CD8-positive, alpha-beta memory T cell (primary cell): ENCODE results near the gene TNNT1. TPM values are rescaled to one million over a fixed set of nuclear protein-coding genes. Genes with fewer than 3 reads are reported as not detected.
"Not testable (repeated sequence)": the region's sequence is repeated elsewhere in the genome, so short reads cannot be mapped to it uniquely, and the experiment has no call there.

ENCODE experiments used
- CTCF ChIA-PET: fragments of 350-600 bp; sonication (Branson Sonifier 250); formaldehyde crosslinking; loops from one replicate; lab custom pipeline; 2021; ENCODE audit warnings: antibody characterized with exemption; lab: Charles Lee
- POLR2A ChIA-PET: fragments of 350-600 bp; sonication (Branson Sonifier 250); formaldehyde crosslinking; loops from one replicate; lab custom pipeline; 2021; ENCODE audit warnings: antibody characterized with exemption; lab: Charles Lee
- DNase-seq, 5 donors: peaks; one replicate each; pipeline versions ENCODE4 v3.0.0 to v3.0.0-alpha.2; 2020 to 2022; ENCODE audit warnings: mixed read lengths in 1 of 5
- H3K27ac ChIP-seq: one replicate; pipeline ENCODE4 v1.7.0; 2013; ENCODE audit warnings: low read depth, mild to moderate bottlenecking, low read length, moderate library complexity
- H3K27me3 ChIP-seq: 2 replicates; pipeline ENCODE4 v1.7.0; 2013; ENCODE audit warnings: low read length, mild to moderate bottlenecking; ENCODE audit not compliant: insufficient read depth, poor library complexity, severe bottlenecking
- H3K36me3 ChIP-seq: 2 replicates; pipeline ENCODE4 v1.7.0; 2013; ENCODE audit warnings: mild to moderate bottlenecking, low read length, moderate library complexity; ENCODE audit not compliant: insufficient read depth
- H3K4me1 ChIP-seq: 2 replicates; pipeline ENCODE4 v1.7.0; 2013; ENCODE audit warnings: mild to moderate bottlenecking, low read length, moderate library complexity; ENCODE audit not compliant: insufficient read depth
- H3K4me3 ChIP-seq: 2 replicates; pipeline ENCODE4 v1.7.0; 2013; ENCODE audit warnings: mild to moderate bottlenecking, low read length
- H3K9me3 ChIP-seq: 2 replicates; pipeline ENCODE4 v1.7.0; 2013; ENCODE audit warnings: mild to moderate bottlenecking, low read length
- H3K27ac Mint-ChIP-seq, 8 donors: one replicate each; pipeline ENCODE4 v1.8.0; 2020 to 2021; ENCODE audit warnings: mixed read lengths in 8 of 8, mild to moderate bottlenecking in 6 of 8, inconsistent platforms in 3 of 8, moderate library complexity in 3 of 8
- H3K27me3 Mint-ChIP-seq, 2 donors: one replicate each; pipeline ENCODE4 v1.8.0; 2020 to 2021; ENCODE audit warnings: mixed read lengths in 2 of 2, mild to moderate bottlenecking in 1 of 2, moderate library complexity in 1 of 2
- H3K36me3 Mint-ChIP-seq, 3 donors: one replicate each; pipeline ENCODE4 v1.8.0; 2020 to 2021; ENCODE audit warnings: mixed read lengths in 3 of 3, inconsistent platforms in 1 of 3, mild to moderate bottlenecking in 1 of 3
- H3K4me1 Mint-ChIP-seq, 3 donors: one replicate each; pipeline ENCODE4 v1.8.0; 2020 to 2021; ENCODE audit warnings: mixed read lengths in 3 of 3, inconsistent platforms in 1 of 3, mild to moderate bottlenecking in 1 of 3
- H3K4me3 Mint-ChIP-seq, 7 donors: one replicate each; pipeline ENCODE4 v1.8.0; 2020 to 2021; ENCODE audit warnings: mixed read lengths in 7 of 7, mild to moderate bottlenecking in 6 of 7, moderate library complexity in 4 of 7, inconsistent platforms in 2 of 7
- H3K9me3 Mint-ChIP-seq, 5 donors: one replicate each; pipeline ENCODE4 v1.8.0; 2020 to 2022; ENCODE audit warnings: mixed read lengths in 5 of 5, mild to moderate bottlenecking in 3 of 5, moderate library complexity in 2 of 5, inconsistent platforms in 1 of 5
- polyA plus RNA-seq: library from polyadenylated mRNA; unstranded; fragments of 300-500 nt; fragmentation: Illumina TruSeq; gene quantifications from one replicate; pipeline ENCODE4 v1.2.3, GENCODE V29; 2021
- total RNA-seq, 2 experiments: library from RNA; stranded (reverse); gene quantifications; one replicate each; pipeline ENCODE4 v1.2.3, GENCODE V29; 2021

Gene TNNT1
- total and polyA plus RNA-seq, 3 experiments from 2014 or later: not detected

DNA sequence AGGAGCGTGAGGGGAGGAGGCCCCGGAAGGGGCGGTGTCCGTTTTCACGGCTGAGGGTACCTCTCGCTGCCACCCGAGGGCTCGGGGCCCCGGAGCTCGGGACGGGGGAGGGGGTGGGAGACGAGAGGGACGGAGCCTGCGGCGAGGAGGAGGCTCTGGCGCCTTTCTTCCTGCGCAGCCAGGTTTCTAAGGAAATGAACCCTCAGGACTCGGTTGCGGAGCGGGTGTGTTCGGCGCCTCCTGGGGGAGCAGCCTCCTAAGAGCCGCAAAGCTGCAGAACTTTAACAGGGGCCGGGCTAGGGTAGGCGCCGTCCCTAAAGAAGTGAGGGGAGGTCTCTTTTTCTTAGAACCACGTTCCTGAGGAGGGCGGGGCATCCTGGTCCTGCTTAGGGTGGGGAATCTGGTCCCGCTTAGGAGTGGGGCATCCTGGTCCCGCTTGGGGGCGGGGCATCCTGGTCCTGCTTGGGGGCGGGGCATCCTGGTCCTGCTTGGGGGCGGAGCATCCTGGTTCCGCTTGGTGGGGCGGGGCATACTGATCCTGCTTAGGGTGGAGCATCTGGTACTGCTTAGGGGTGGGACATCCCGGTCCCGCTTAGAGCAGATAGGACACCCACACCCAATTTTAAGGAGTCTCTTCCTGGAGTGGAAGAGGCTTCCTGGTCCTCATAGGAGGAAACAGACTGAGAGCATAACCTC is 24.9 kb upstream of the TNNT1 start:
- DNase-seq: peak in 1 of 5 donors; percentile 26
- peaks cover 10 to 29% (median 17%) of the 10 kb centered on the region in 3 donors for H3K4me1 Mint-ChIP-seq
- no peaks in the 10 kb centered on the region for H3K36me3 Mint-ChIP-seq
- H3K9me3 Mint-ChIP-seq: peaks cover 0 to 7% (median 2%) of the 10 kb centered on the region in 5 donors
- Histone ChIP-seq H3K27ac (peak overlapping the region; percentile 51), H3K9me3 (no peaks in the 10 kb centered on the region), H3K36me3 (no peaks in the 10 kb centered on the region), H3K27me3 (peaks cover 74% of the 10 kb centered on the region), H3K4me1 (peaks cover 21% of the 10 kb centered on the region), H3K4me3 (no peak overlapping the region)
- H3K27ac Mint-ChIP-seq: peak overlapping the region in 1 of 8 donors; percentile 13
- peak overlapping the region; percentile 34 to 87 (median 54) for H3K4me3 Mint-ChIP-seq
- CTCF ChIA-PET: interaction anchor here (1.3 kb wide), 1 partner anchor 13 kb away, joined by 3 read pairs; no protein-coding TSS in a partner anchor
- POLR2A ChIA-PET: no interaction called here
- H3K27me3 Mint-ChIP-seq: peaks cover 79 to 81% of the 10 kb centered on the region in 2 donors

DNA sequence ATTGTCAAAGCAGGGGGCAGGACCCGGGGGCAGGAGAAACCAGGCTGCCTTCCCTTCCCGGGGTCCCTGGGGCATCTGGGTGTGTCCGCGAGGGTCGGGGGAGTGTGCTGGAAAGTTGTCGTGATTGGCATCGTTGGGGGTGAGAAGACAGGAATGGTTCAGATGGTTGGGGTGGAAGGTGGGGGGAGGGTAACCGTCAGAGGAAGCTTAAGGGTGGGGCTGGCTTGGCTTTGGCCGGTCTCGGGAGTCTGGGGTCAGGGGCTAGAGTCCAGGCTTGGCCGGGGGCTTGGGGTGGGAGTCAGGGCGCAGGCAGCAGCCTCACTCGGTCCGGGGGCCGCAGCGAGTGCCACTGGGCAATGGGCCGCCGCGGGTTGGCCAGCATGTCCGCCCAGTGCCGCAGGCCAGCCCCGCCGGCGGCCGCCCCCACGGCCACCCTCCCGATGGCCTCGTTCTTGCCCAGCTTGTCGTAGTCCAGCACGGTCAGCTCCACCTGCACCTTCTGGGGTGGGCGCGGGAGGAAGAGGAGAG is 24.2 kb upstream of the TNNT1 start:
- peak overlapping the region; percentile 51 for H3K27ac ChIP-seq
- CTCF ChIA-PET: interaction anchor here (1.3 kb wide), 1 partner anchor 13 kb away, joined by 3 read pairs; no protein-coding TSS in a partner anchor
- Mint-ChIP-seq H3K27me3 (peaks cover 74 to 79% of the 10 kb centered on the region in 2 donors), H3K9me3 (peaks cover 0 to 7% (median 2%) of the 10 kb centered on the region in 5 donors), H3K4me1 (peaks cover 5 to 23% (median 13%) of the 10 kb centered on the region in 3 donors), H3K4me3 (peak overlapping the region; percentile 27 to 87 (median 58)), H3K36me3 (no peaks in the 10 kb centered on the region), H3K27ac (no peak overlapping the region)
- H3K4me3 ChIP-seq: no peak overlapping the region
- H3K27me3 ChIP-seq: peaks cover 68% of the 10 kb centered on the region
- no peaks in the 10 kb centered on the region for H3K36me3 ChIP-seq
- POLR2A ChIA-PET: no interaction called here
- H3K9me3 ChIP-seq: no peaks in the 10 kb centered on the region
- H3K4me1 ChIP-seq: peaks cover 16% of the 10 kb centered on the region
- no peak for DNase-seq

DNA sequence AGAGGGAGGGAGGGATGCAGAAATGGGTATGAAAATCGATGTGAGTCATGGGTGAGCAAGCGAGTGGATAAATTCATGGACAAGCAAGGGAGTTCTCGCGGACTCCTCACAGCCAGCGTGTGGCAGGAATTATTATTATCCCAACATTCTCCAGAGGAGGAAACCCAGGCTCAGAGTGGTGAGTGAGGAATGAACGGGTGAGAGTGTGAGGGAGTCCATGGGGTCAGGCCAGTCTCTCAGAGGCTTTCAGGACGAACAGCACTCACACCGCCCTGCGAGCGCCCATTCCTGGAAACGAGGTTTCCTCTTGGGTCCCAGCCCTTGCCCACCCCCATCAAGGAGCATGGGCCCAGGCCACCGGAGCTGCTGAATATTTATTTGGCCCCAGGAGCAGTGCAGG is 23.7 kb upstream of the TNNT1 start:
- H3K9me3 Mint-ChIP-seq: peaks cover 0 to 7% (median 2%) of the 10 kb centered on the region in 5 donors
- CTCF ChIA-PET: no interaction called here
- peaks cover 4 to 19% (median 13%) of the 10 kb centered on the region in 3 donors for H3K4me1 Mint-ChIP-seq
- Histone ChIP-seq H3K36me3 (no peaks in the 10 kb centered on the region), H3K27ac (peak overlapping the region; percentile 51), H3K4me1 (peaks cover 17% of the 10 kb centered on the region), H3K9me3 (no peaks in the 10 kb centered on the region), H3K27me3 (peaks cover 64% of the 10 kb centered on the region), H3K4me3 (no peak overlapping the region)
- H3K4me3 Mint-ChIP-seq: peak overlapping the region; percentile 27 to 86 (median 54)
- peaks cover 72 to 76% of the 10 kb centered on the region in 2 donors for H3K27me3 Mint-ChIP-seq
- no peak overlapping the region for H3K27ac Mint-ChIP-seq
- no peaks in the 10 kb centered on the region for H3K36me3 Mint-ChIP-seq
- POLR2A ChIA-PET: no interaction called here
- DNase-seq: no peak

DNA sequence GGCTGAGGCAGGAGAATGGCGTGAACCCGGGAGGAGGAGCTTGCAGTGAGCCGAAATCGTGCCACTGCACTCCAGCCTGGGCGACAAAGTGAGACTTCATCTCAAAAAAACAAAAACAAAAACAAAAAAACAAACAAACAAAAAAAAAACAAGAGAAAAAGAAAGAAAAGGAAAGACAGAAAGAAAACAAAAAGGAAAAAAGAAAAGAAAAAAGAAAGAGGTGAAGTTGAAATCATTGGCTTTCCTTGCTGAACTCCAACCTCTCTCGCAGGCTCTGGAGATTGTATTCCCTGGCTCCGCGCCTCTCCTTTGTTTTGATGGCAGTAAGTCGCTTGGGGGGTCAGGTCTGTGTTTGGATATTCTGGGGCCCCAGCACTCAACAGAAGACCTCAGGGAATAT is 23.3 kb upstream of the TNNT1 start:
- H3K36me3 ChIP-seq, H3K9me3 ChIP-seq, DNase-seq, H3K27ac Mint-ChIP-seq, H3K36me3 Mint-ChIP-seq, POLR2A ChIA-PET, CTCF ChIA-PET, H3K27ac ChIP-seq, H3K4me3 ChIP-seq, H3K9me3 Mint-ChIP-seq: not testable (repeated sequence)
- Mint-ChIP-seq H3K27me3 (peaks cover 73 to 78% of the 10 kb centered on the region in 2 donors), H3K4me3 (peak overlapping the region in 4 of 7 donors; percentile 30 to 59 (median 52)), H3K4me1 (peaks cover 4 to 19% (median 13%) of the 10 kb centered on the region in 3 donors)
- peaks cover 64% of the 10 kb centered on the region for H3K27me3 ChIP-seq
- H3K4me1 ChIP-seq: peaks cover 21% of the 10 kb centered on the region

DNA sequence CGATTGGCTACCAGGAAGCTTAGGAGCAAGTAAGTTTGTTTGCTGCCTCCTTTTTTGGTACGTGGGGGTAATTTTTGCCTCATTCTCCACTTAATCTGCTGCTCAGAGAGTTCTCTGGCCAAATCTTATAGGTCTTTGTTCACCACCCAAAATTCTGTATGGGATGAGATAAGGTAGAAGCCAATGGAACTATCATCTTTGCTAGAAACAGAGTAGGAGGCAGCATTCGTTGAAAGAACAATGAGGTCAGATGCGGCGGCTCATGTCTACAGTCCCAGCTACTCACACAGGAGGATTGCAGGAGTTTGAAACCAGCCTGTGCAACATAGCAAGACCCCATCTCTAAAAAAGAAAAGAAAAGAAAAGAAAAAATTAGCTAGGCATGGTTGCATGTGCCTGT is 22.4 kb upstream of the TNNT1 start:
- H3K36me3 ChIP-seq: no peaks in the 10 kb centered on the region
- H3K9me3 ChIP-seq: no peaks in the 10 kb centered on the region
- no peak overlapping the region for H3K4me3 ChIP-seq
- peaks cover 30% of the 10 kb centered on the region for H3K4me1 ChIP-seq
- POLR2A ChIA-PET: no interaction called here
- CTCF ChIA-PET: no interaction called here
- no peak for DNase-seq
- no peak overlapping the region for H3K27ac ChIP-seq
- Mint-ChIP-seq H3K4me1 (peaks cover 12 to 26% (median 20%) of the 10 kb centered on the region in 3 donors), H3K9me3 (peaks cover 0 to 8% (median 5%) of the 10 kb centered on the region in 5 donors), H3K27ac (no peak overlapping the region), H3K27me3 (peaks cover 72 to 78% of the 10 kb centered on the region in 2 donors), H3K36me3 (peaks cover 0 to 5% (median 0%) of the 10 kb centered on the region in 3 donors), H3K4me3 (peak overlapping the region in 1 of 7 donors; percentile 4)
- H3K27me3 ChIP-seq: peaks cover 66% of the 10 kb centered on the region

DNA sequence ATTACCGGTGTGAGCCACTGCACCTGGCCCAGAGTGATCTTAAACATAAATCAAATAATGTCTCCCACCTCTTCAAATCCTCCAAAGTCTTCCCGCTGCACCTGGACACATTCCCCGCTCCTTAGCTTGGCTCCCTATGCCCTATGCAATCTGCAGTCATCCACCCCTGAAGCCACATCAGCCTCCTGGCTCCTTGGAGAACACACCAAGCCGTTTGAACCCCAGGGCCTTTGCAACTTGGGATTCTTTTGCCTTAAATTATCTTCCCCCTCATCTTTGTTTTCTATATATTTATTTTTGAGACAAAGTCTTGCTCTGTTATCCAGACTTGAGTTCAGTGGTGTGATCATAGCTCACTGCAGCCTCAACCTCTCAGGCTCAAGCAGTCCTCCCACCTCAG is 20.1 kb upstream of the TNNT1 start:
- Histone ChIP-seq H3K9me3 (no peaks in the 10 kb centered on the region), H3K4me3 (no peak overlapping the region), H3K27ac (no peak overlapping the region), H3K4me1 (peaks cover 32% of the 10 kb centered on the region), H3K36me3 (no peaks in the 10 kb centered on the region), H3K27me3 (peaks cover 56% of the 10 kb centered on the region)
- Mint-ChIP-seq H3K4me1 (peaks cover 12 to 30% (median 21%) of the 10 kb centered on the region in 3 donors), H3K9me3 (peaks cover 0 to 8% (median 4%) of the 10 kb centered on the region in 5 donors), H3K36me3 (peaks cover 0 to 5% (median 0%) of the 10 kb centered on the region in 3 donors), H3K27ac (peak overlapping the region in 1 of 8 donors; percentile 31), H3K27me3 (peaks cover 69 to 77% of the 10 kb centered on the region in 2 donors), H3K4me3 (no peak overlapping the region)
- DNase-seq: no peak
- ChIA-PET CTCF (interaction anchor here (1.5 kb wide), 1 partner anchor 335 kb away, joined by 3 read pairs; no protein-coding TSS in a partner anchor), POLR2A (no interaction called here)

DNA sequence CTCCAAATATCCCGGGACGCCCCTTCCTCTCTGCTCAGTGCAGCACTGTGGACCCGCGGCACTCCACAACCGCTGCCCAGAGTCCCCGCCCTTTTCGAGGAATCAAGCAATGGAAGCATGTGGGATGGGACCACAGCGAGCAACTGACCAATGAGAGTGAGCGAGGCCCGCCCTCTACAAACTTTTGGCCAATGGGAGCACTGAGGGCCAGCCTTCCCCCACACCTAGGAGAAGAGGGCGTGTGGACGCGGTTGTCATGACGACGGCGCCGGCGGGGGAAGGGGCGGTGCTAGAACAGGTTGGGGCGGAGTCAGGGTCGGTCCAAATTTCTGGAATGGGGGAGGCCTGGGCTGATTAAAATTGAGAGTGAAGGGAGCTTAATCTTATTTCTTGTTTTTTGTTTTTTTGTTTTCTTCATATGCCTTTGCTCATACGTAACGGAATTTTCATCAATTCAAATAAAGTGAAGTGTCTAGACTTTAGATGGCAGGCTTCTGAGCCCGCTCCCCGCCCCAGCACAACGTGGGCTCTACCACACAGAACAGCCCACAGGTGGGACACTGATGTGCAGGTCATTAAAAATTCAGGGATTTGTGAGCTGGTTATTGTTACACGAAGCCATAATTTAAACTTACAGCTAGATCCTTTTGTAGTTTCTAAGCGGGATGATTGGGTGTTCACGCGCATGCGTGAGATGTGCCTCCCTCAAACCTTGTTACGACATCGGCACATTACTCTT is 17.7 kb upstream of the TNNT1 start, which contains the start of gene DNAAF3:
TSS of gene DNAAF3 (minus strand) at position 84 of the 739 bp plus-strand sequence. CDS start 200 bp downstream, outside the sequence.
- Histone ChIP-seq H3K27ac (peak within 1 kb of the TSS; percentile 45), H3K27me3 (peaks cover 40% of the 10 kb centered on the region), H3K4me3 (peak within 1 kb of the TSS; percentile 26), H3K4me1 (peaks cover 20% of the 10 kb centered on the region), H3K9me3 (no peaks in the 10 kb centered on the region), H3K36me3 (no peaks in the 10 kb centered on the region)
- ChIA-PET POLR2A (interaction anchor here (0.6 kb wide), 1 partner anchor 41 kb away, joined by 3 read pairs; no protein-coding TSS in a partner anchor), CTCF (no interaction called here)
- Mint-ChIP-seq H3K4me1 (peaks cover 12 to 17% (median 12%) of the 10 kb centered on the region in 3 donors), H3K9me3 (peaks cover 0 to 6% (median 3%) of the 10 kb centered on the region in 5 donors), H3K36me3 (peaks cover 0 to 5% (median 0%) of the 10 kb centered on the region in 3 donors), H3K27me3 (peaks cover 66 to 71% of the 10 kb centered on the region in 2 donors), H3K4me3 (peak within 1 kb of the TSS; percentile 18 to 75 (median 55)), H3K27ac (peak within 1 kb of the TSS in 6 of 8 donors; percentile 1 to 76 (median 40))
- peak; percentile 20 to 69 (median 42) for DNase-seq
